Large intestine (tissue), 12 donors: ENCODE data around the gene CD274. TPM values are rescaled to one million over a fixed set of nuclear protein-coding genes. Genes with fewer than 3 reads are reported as not detected.
A peak's percentile ranks its signal among the peaks of the same experiment; 100 is the strongest.

Experiments
- DNase-seq, 2 donors: peaks; one replicate each; pipeline versions ENCODE4 v3.0.0 to v3.0.0-alpha.2; 2013
- H3K27ac ChIP-seq: one replicate; pipeline ENCODE4 v1.5.1; 2013; ENCODE audit warnings: low read length
- H3K27me3 ChIP-seq: 2 replicates; pipeline ENCODE4 v1.6.1; 2013; ENCODE audit warnings: low read length; ENCODE audit not compliant: control insufficient read depth, insufficient read depth
- H3K36me3 ChIP-seq: 2 replicates; pipeline ENCODE4 v1.6.1; 2013; ENCODE audit warnings: low read length; ENCODE audit not compliant: control insufficient read depth, insufficient read depth
- H3K4me1 ChIP-seq: one replicate; pipeline ENCODE4 v1.6.1; 2013; ENCODE audit warnings: low read length; ENCODE audit not compliant: control insufficient read depth, insufficient read depth
- H3K4me3 ChIP-seq: one replicate; pipeline ENCODE4 v1.5.1; 2013; ENCODE audit warnings: low read length
- H3K9me3 ChIP-seq: one replicate; pipeline ENCODE4 v1.6.1; 2013; ENCODE audit warnings: mild to moderate bottlenecking, low read depth, low read length, moderate library complexity; ENCODE audit not compliant: control insufficient read depth
- WGBS: methylation state at CpG from one replicate; pipeline ENCODE4 v1.1.5; 2013; ENCODE audit warnings: low lambda C conversion rate; ENCODE audit not compliant: insufficient coverage; 5-methylcytosine and 5-hydroxymethylcytosine counted together
- long read RNA-seq, 11 donors: transcript quantifications; one replicate each; lab custom pipeline, GENCODE V29; 2026
- polyA plus RNA-seq: library from polyadenylated mRNA; unstranded; fragments of 120-200 nt; gene quantifications from one replicate; pipeline ENCODE4 v1.2.1, GENCODE V29; 2013

The CD274 gene
- polyA plus RNA-seq: 1.6 TPM
- long read RNA-seq, donor 1: 0 reads
- long read RNA-seq, donor 2: 0 reads
- long read RNA-seq, donor 3: 0 reads
- long read RNA-seq, donor 4: 0 reads
- long read RNA-seq, donor 5: 0 reads
- long read RNA-seq, donor 6: 0 reads
- long read RNA-seq, donor 7: 0 reads
- long read RNA-seq, donor 8, partial matches to known transcripts: 0 of 1 reads
- long read RNA-seq, donor 8, other reads (novel, unspliced or antisense): 0 of 1 reads
- long read RNA-seq, donor 9: 0 reads
- long read RNA-seq, donor 10: 0 reads
- long read RNA-seq, donor 11: 0 reads

GRCh38 chr9:5450359-5451091, at the start of gene CD274:
TSS of gene CD274 (plus strand) at chr9:5450542. CDS start at chr9:5456114, 5,572 bp downstream.
- DNase-seq: peak; percentile 94 to 98
- 13% methylated on average over 3 of the region's 36 CpGs for WGBS
- Histone ChIP-seq H3K36me3 (no peaks in the 10 kb centered on the region), H3K9me3 (no peaks in the 10 kb centered on the region), H3K4me3 (peak within 1 kb of the TSS; percentile 62), H3K27ac (peak within 1 kb of the TSS; percentile 88), H3K4me1 (peaks cover 2% of the 10 kb centered on the region), H3K27me3 (no peaks in the 10 kb centered on the region)

GRCh38 chr9:5402217-5402616, 48.1 kb upstream of the CD274 start:
- no peaks in the 10 kb centered on the region for H3K4me1 ChIP-seq
- no peaks in the 10 kb centered on the region for H3K27me3 ChIP-seq
- H3K4me3 ChIP-seq: no peak overlapping the region
- no peaks in the 10 kb centered on the region for H3K36me3 ChIP-seq
- peaks cover 2% of the 10 kb centered on the region for H3K9me3 ChIP-seq
- DNase-seq: no peak
- no peak overlapping the region for H3K27ac ChIP-seq

- Histone ChIP-seq H3K27me3 (no peaks in the 10 kb centered on the region), H3K4me3 (no peak overlapping the region), H3K4me1 (no peaks in the 10 kb centered on the region), H3K27ac (no peak overlapping the region), H3K9me3 (peaks cover 18% of the 10 kb centered on the region), H3K36me3 (no peaks in the 10 kb centered on the region)
- DNase-seq: no peak
- WGBS: no CpG with 5 or more reads among the region's 1 CpG
Observed at GRCh38 chr9:5408596-5408995, 41.7 kb upstream of the CD274 start.

- no peaks in the 10 kb centered on the region for H3K4me1 ChIP-seq
- peaks cover 6% of the 10 kb centered on the region for H3K36me3 ChIP-seq
- no peaks in the 10 kb centered on the region for H3K27me3 ChIP-seq
- no peak for DNase-seq
- 33% methylated on average over 1 of the region's 3 CpGs for WGBS
- H3K9me3 ChIP-seq: peaks cover 6% of the 10 kb centered on the region
- no peak overlapping the region for H3K27ac ChIP-seq
- no peak overlapping the region for H3K4me3 ChIP-seq
Observed at GRCh38 chr9:5416953-5417352, 33.4 kb upstream of the CD274 start.

- peaks cover 6% of the 10 kb centered on the region for H3K36me3 ChIP-seq
- H3K27me3 ChIP-seq: no peaks in the 10 kb centered on the region
- H3K4me3 ChIP-seq: no peak overlapping the region
- 100% methylated on average over 1 of the region's 20 CpGs for WGBS
- no peak overlapping the region for H3K27ac ChIP-seq
- H3K4me1 ChIP-seq: no peaks in the 10 kb centered on the region
- DNase-seq: no peak
- peaks cover 6% of the 10 kb centered on the region for H3K9me3 ChIP-seq
Observed at GRCh38 chr9:5418481-5418880, 31.9 kb upstream of the CD274 start.

- Histone ChIP-seq H3K27ac (no peak overlapping the region), H3K9me3 (peaks cover 6% of the 10 kb centered on the region), H3K4me1 (no peaks in the 10 kb centered on the region), H3K4me3 (no peak overlapping the region), H3K27me3 (no peaks in the 10 kb centered on the region), H3K36me3 (peaks cover 6% of the 10 kb centered on the region)
- DNase-seq: no peak
Observed at GRCh38 chr9:5419987-5420386, 30.4 kb upstream of the CD274 start.

- Histone ChIP-seq H3K27me3 (no peaks in the 10 kb centered on the region), H3K9me3 (peaks cover 6% of the 10 kb centered on the region), H3K4me1 (no peaks in the 10 kb centered on the region), H3K4me3 (no peak overlapping the region), H3K27ac (no peak overlapping the region), H3K36me3 (peaks cover 6% of the 10 kb centered on the region)
- WGBS: no CpG with 5 or more reads among the region's 2 CpGs
- DNase-seq: no peak
Observed at GRCh38 chr9:5421163-5421562, 29.2 kb upstream of the CD274 start.

GRCh38 chr9:5422276-5422675, 28.1 kb upstream of the CD274 start:
- Histone ChIP-seq H3K4me3 (no peak overlapping the region), H3K36me3 (peaks cover 6% of the 10 kb centered on the region)

GRCh38 chr9:5425006-5425628, 25.2 kb upstream of the CD274 start:
- no peaks in the 10 kb centered on the region for H3K9me3 ChIP-seq
- H3K4me1 ChIP-seq: no peaks in the 10 kb centered on the region
- 100% methylated on average over 1 of the region's 2 CpGs for WGBS
- H3K4me3 ChIP-seq: no peak overlapping the region
- DNase-seq: no peak
- H3K27ac ChIP-seq: no peak overlapping the region
- H3K27me3 ChIP-seq: no peaks in the 10 kb centered on the region
- no peaks in the 10 kb centered on the region for H3K36me3 ChIP-seq

More at GRCh38 chr9:5422276-5422675, 28.1 kb upstream of the CD274 start:
- 100% methylated on average over 1 of the region's 1 CpG for WGBS
- Histone ChIP-seq H3K4me1 (no peaks in the 10 kb centered on the region), H3K27me3 (no peaks in the 10 kb centered on the region), H3K27ac (no peak overlapping the region), H3K9me3 (peaks cover 6% of the 10 kb centered on the region)
- DNase-seq: no peak

- no peak for DNase-seq
- Histone ChIP-seq H3K4me3 (no peak overlapping the region), H3K27me3 (no peaks in the 10 kb centered on the region), H3K9me3 (no peaks in the 10 kb centered on the region), H3K36me3 (peaks cover 4% of the 10 kb centered on the region), H3K27ac (no peak overlapping the region), H3K4me1 (no peaks in the 10 kb centered on the region)
Observed at GRCh38 chr9:5427005-5427404, 23.3 kb upstream of the CD274 start.
